Activated naive CD4-positive, alpha-beta T cell treated with Interleukin-2 at 50 U/mL for 16 hours (primary cell): Measurements from ENCODE around the gene RAB40A.
A peak's percentile ranks its signal among the peaks of the same experiment; 100 is the strongest.

Experiments
- DNase-seq: peaks from one replicate; pipeline ENCODE4 v3.0.0-alpha.2; 2020

Gene RAB40A

DNA sequence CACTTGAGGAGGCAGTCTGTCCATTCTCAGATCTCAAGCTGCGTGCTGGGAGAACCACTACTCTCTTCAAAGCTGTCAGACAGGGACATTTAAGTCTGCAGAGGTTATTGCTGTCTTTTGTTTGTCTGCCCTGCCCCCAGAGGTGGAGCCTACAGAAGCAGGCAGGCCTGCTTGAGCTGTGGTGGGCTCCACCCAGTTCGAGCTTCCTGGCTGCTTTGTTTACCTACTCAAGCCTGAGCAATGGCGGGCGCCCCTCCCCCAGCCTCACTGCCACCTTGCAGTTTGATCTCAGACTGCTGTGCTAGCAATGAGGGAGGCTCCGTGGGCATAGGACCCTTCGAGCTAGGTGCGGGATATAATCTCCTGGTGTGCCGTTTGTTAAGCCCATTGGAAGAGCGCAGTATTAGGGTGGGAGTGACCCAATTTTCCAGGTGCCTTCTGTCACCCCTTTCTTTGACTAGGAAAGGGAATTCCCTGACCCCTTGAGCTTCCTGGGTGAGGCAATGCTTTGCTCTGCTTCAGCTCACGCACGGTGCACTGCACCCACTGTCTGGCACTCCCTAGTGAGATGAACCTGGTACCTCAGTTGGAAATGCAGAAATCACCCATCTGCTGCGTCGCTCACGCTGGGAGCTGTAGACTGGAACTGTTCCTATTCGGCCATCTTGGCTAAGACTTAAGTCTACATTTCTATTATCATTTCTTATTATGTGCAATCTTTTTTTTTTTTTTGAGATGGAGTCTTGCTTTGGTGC is 59.1 kb downstream of the RAB40A start:
- DNase-seq, result peak; percentile 35

DNA sequence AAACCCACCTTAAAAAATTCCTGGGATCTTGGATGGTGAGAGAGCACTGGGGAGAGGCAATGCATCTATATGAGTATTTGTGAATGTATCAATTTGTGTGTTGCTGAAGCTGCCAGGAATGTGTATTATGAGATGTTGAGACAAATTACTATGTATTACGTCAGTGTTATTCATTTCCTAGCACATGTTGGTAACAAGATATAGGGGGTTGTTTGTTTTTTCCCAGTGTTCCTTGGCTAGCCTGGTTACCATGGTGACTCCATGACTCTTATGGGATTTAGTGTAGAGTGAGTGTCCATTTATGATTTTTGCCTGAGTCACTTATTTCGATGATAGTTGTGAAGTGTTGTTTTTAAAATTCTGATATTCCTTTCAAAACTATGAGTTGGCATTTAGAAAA is 65.6 kb downstream of the RAB40A start:
- DNase-seq, result no peak
